ENCODE data around the gene HMGN3.
"Not testable (repeated sequence)": the region's sequence is repeated elsewhere in the genome, so short reads cannot be mapped to it uniquely, and the experiment has no call there.

The HMGN3 gene

GRCh38 chr6:79234150-79235022 lies at the start of gene HMGN3:
TSS of gene HMGN3 (minus strand) at chr6:79234682.
- DNase-seq (ENCODE audit: low read depth in 2 of 2): peak; percentile 81 to 85

- no peak for DNase-seq (ENCODE audit: low read depth in 2 of 2)
These were observed 46.3 kb upstream of the HMGN3 start for GRCh38 chr6:79280756-79281155.

- no peak for DNase-seq (ENCODE audit: low read depth in 2 of 2)
These were observed 42.6 kb upstream of the HMGN3 start for GRCh38 chr6:79277109-79277508.

- DNase-seq (ENCODE audit: low read depth in 2 of 2): peak; percentile 20 to 25
These were observed 35.4 kb upstream of the HMGN3 start for GRCh38 chr6:79269877-79270276.

GRCh38 chr6:79267128-79267527 lies 32.6 kb upstream of the HMGN3 start:
- no peak for DNase-seq (ENCODE audit: low read depth in 2 of 2)

- no peak for DNase-seq (ENCODE audit: low read depth in 2 of 2)
These were observed 31.6 kb upstream of the HMGN3 start for GRCh38 chr6:79266051-79266450.

- no peak for DNase-seq (ENCODE audit: low read depth in 2 of 2)
These were observed 28.9 kb upstream of the HMGN3 start for GRCh38 chr6:79263359-79263758.

- no peak for DNase-seq (ENCODE audit: low read depth in 2 of 2)
These were observed 27.2 kb upstream of the HMGN3 start for GRCh38 chr6:79261666-79262065.

GRCh38 chr6:79260772-79261171 lies 26.3 kb upstream of the HMGN3 start:
- no peak for DNase-seq (ENCODE audit: low read depth in 2 of 2)

GRCh38 chr6:79257381-79258205 lies 23.1 kb upstream of the HMGN3 start:
- DNase-seq (ENCODE audit: low read depth in 2 of 2): no peak

- DNase-seq (ENCODE audit: low read depth in 2 of 2): not testable (repeated sequence)
These were observed 22.3 kb upstream of the HMGN3 start for GRCh38 chr6:79256770-79257169.

GRCh38 chr6:79255086-79255485 lies 20.6 kb upstream of the HMGN3 start:
- DNase-seq (ENCODE audit: low read depth in 2 of 2): not testable (repeated sequence)

GRCh38 chr6:79250559-79250958 lies 16.1 kb upstream of the HMGN3 start:
- DNase-seq (ENCODE audit: low read depth in 2 of 2): no peak

GRCh38 chr6:79250107-79250514 lies 15.6 kb upstream of the HMGN3 start:
- DNase-seq (ENCODE audit: low read depth in 2 of 2): no peak

- DNase-seq (ENCODE audit: low read depth in 2 of 2): no peak
These were observed 14.7 kb upstream of the HMGN3 start for GRCh38 chr6:79249136-79249535.

- DNase-seq (ENCODE audit: low read depth in 2 of 2): no peak
These were observed 12.4 kb upstream of the HMGN3 start for GRCh38 chr6:79246891-79247290.

- DNase-seq (ENCODE audit: low read depth in 2 of 2): no peak
These were observed 6.7 kb upstream of the HMGN3 start for GRCh38 chr6:79241228-79241627.

GRCh38 chr6:79240509-79240908 lies 6.0 kb upstream of the HMGN3 start:
- no peak for DNase-seq (ENCODE audit: low read depth in 2 of 2)

- DNase-seq (ENCODE audit: low read depth in 2 of 2): no peak
These were observed 5.2 kb upstream of the HMGN3 start for GRCh38 chr6:79239536-79240168.

- no peak for DNase-seq (ENCODE audit: low read depth in 2 of 2)
These were observed 4.4 kb upstream of the HMGN3 start for GRCh38 chr6:79238919-79239318.

GRCh38 chr6:79236711-79237110 lies 2.2 kb upstream of the HMGN3 start:
- DNase-seq (ENCODE audit: low read depth in 2 of 2): no peak

- peak; percentile 60 to 61 for DNase-seq (ENCODE audit: low read depth in 2 of 2)
These were observed 802 bp downstream of the HMGN3 start for GRCh38 chr6:79233611-79234149.

All from fibroblast of skin of left quadriceps (primary cell).